Smooth muscle cell of the brain vasculature (primary cell): ENCODE results near the gene STXBP3.
"Not testable (repeated sequence)": the region's sequence is repeated elsewhere in the genome, so short reads cannot be mapped to it uniquely, and the experiment has no call there.

Experiments used
- DNase-seq: peaks from one replicate; pipeline ENCODE4 v3.0.0-alpha.2; 2012; ENCODE audit warnings: low read depth, low spot score

The STXBP3 gene, protein sequence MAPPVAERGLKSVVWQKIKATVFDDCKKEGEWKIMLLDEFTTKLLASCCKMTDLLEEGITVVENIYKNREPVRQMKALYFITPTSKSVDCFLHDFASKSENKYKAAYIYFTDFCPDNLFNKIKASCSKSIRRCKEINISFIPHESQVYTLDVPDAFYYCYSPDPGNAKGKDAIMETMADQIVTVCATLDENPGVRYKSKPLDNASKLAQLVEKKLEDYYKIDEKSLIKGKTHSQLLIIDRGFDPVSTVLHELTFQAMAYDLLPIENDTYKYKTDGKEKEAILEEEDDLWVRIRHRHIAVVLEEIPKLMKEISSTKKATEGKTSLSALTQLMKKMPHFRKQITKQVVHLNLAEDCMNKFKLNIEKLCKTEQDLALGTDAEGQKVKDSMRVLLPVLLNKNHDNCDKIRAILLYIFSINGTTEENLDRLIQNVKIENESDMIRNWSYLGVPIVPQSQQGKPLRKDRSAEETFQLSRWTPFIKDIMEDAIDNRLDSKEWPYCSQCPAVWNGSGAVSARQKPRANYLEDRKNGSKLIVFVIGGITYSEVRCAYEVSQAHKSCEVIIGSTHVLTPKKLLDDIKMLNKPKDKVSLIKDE

DNA sequence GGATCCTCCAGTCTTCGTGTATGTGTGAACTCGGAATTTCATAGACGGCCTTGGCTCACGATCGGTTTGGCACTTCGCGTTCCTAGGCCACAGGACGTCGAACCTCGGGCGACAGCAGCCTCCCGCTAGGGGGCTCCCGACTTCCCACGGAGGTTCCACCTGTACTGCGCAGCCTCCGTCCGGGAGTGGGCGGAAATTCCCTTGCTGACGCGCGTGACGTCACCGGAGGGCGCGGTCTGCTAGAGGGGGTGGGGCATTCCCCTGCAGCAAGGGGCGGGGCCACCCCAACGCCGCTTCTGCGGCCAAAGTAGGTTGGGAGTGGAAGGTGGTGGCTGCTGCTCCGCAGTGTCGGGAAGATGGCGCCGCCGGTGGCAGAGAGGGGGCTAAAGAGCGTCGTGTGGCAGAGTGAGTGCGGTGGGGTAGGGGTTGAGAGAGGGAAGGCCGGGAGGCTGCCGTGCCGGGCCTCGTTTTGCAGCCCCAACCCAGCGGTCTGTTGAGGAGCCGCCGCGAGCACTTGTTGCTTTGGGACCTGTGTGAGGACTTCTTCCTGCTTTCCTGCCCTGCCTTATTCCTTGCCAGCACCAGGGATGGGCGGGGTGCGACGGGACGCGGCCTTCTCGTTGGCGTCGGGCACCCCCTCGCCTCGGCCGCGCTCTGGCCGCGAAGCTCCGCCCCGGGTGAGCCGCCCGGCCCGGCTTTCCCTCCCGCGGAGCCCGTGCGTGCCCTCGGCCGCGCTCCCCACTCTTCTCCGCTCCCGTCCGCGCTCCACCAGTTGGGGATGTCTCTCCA is at the start of gene STXBP3:
TSS of gene STXBP3 (plus strand) at position 293 of the 789 bp plus-strand sequence. CDS start at position 357, 64 bp downstream.
- DNase-seq: peak; percentile 93

DNA sequence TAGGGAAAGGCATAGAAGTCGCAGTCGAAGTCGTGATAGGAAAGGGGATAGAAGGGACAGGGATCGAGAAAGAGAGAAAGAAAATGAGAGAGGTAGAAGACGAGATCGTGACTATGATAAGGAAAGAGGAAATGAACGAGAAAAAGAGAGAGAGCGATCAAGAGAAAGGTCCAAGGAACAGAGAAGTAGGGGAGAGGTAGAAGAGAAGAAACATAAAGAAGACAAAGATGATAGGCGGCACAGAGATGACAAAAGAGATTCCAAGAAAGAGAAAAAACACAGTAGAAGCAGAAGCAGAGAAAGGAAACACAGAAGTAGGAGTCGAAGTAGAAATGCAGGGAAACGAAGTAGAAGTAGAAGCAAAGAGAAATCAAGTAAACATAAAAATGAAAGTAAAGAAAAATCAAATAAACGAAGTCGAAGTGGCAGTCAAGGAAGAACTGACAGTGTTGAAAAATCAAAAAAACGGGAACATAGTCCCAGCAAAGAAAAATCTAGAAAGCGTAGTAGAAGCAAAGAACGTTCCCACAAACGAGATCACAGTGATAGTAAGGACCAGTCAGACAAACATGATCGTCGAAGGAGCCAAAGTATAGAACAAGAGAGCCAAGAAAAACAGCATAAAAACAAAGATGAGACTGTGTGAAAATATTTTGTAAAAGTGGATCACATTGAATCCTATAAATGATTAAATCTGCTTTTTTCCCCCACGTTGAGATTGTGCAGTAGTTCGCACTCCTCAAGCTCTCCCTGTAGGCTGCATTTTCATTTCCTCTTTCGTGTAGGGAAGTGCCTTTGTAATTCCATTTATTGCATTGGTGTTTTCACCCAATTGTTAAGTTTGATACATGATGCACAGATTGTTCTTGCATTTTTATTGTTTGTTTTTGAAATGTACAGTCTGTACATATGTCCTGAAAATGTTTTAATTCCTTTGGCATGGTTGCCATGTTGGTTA is 46.8 kb upstream of the STXBP3 start:
- no peak for DNase-seq

DNA sequence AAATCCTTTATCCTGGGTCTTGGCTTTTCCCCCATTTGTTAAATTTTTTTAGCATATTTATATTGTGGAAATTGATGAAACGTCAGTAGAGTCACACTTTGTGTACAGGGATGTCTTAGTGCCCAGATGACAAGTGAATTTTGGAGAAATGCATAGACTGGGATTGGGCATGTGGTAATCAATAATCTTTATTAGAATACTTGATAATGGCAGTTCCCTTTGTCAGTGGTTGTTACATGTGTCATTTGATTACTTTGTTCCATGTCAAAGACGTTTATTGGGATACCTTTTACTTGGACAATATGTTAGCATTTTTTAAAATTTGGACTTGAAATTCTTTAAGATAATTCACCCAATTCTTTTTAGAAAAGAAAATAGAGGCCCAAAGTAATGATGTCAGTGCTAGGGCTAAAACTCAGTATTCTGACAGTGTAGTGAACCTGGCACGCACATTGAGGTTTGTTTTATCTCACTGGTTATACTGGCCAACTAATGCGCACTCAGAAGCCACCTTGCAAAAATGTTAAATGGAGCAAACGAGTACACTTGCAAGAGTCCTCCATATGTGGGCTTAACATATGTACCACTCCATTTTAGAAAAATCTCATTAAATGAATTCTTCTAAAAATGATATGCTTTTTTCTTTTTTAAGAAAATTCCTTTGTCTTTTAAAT is 45.2 kb upstream of the STXBP3 start:
- DNase-seq: no peak

DNA sequence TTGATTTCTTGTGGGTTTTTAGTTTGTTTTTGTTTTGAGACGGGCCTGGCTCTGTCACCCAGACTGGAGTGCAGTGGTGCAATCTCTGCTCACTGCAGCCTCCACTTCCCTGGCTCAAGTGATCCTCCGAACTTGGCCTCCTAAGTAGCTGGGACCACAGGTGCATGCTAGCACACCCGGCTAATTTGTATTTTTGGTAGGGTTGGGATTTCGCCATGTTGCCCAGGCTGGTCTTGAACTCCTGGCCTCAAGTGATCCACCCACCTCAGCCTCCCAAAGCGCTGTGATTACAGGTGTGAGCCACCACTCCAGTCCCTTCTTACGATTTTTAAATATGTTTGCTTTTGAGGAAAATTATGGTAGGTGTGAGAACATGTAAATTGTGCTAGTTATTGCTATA is 44.4 kb upstream of the STXBP3 start:
- DNase-seq: not testable (repeated sequence)

DNA sequence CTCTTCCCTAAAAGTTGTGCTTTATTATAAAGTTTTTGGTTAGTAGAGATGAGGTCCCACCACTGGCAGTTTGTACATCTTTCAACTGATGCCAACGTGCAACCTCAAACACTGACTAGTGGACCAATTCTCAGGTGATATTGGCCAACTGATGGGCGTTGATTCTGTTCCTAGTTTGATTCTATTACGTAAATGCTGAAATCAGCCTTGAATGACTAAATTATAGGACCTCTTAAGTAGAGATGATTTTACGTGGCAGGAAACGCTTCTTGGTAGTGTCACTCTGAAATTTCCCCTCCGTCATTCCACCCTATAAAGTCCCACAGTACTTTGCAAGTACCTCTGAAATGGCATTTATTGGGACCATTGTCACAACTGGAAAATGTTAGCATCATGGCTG is 42.5 kb upstream of the STXBP3 start:
- DNase-seq: no peak

DNA sequence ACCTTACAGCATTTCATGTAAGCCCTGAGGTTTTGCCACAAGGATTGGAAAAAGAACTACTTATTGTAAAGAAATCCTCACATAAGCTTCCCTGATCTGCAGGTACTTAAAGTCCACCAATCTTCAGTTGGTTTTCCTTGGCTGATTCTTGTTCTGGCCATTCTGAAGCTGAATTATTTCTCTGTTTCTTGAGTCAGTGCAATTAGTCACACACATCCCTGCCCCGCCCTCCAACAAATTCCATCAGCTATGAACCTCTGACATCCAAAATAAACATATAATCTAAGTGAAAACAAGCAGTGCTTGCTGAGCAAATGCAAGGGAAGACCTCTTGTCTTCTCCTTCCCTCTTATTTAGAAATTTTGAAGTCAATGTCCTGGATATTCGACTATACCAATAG is 42.0 kb upstream of the STXBP3 start:
- no peak for DNase-seq

DNA sequence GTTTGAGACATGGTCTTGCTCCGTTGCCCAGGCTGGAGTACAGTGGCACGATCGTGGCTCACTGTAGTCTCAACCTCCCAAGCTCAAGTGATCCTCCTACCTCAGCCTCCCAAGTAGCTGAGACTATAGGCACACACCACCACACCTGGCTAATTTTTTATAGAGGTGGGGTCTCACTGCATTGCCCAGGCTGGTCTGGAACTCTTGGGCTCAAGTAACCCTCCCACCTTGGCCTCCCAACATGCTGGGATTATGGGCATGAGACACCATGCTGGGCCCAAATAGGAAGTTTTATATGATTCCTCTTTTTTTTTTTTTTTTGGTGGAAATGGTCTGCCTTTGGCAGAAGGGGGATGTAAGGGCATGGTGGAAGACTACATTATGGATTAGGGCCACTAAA is 39.8 kb upstream of the STXBP3 start:
- no peak for DNase-seq

DNA sequence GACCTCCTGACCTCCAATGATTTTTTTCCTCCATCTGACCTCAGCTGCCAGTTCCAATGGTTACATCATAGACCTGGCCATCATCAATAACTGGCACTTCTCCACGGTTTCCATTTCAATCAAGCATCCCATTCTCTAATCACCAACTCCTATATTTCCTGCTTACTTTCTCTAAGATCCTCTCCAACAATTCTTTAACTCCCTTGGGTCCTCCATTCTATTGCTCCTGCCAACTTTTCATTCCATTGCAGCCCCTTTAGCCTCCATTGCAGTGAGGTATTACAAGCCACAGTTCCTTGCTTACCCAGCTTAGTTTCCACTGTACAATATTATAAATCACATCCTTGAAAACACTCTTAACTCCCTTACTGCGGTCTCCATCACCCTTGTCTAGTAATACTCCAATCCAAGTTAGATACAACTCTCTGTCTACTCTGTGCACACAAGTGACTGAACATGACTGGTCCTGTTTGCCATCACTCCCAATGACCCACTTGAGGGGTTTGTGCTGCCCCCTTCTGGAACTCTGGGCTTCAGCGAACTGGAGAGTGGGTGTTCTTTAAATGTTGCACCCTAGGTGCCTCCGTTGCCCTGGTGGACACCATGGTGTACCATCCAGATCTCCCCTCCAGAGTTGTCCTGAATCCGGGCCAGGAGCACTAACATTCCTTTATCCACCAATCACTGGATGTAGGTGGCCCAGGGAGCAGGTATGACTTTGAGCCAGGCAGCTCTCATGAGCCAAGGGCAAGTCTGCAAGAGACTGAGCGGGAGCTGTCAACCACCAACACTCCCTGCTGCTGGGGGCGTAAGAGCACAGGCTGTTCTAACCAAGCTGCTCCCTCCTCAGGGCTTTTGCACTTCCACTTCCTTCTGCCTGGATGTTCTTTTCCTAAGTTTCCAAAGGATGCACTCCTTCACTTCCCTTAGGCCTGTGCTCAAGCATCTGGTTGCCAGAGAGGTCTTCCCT is 37.5 kb upstream of the STXBP3 start:
- DNase-seq: no peak

DNA sequence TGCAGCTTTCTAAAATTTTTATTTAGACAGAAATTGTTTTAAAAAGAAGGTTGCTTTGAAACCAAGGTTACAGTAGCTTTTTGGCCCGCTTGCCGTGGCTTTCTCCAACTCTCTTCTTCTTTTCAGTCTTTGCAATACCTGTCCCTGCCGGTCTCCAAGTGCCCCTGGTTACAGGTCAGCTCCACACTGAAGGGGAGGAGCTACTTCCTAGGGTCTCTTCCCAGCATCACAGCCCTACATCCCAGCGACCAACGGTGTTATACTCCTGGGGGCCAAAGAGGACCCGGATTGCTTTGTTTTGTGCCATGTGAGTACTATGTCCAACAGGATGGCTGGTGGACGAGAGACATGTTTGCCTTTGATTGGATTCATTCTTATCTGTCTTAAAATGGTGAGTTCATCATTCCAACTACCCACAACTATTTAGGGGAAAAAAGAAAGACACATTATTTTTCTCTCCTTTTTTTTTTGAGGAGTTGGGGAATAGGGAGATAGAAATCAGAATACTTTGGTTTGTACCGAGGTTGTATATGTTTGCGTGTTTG is 33.8 kb upstream of the STXBP3 start, which contains the start of gene FNDC7:
TSS of gene FNDC7 (plus strand) at position 303 of the 545 bp plus-strand sequence. CDS start at position 329, 26 bp downstream.
- no peak for DNase-seq

DNA sequence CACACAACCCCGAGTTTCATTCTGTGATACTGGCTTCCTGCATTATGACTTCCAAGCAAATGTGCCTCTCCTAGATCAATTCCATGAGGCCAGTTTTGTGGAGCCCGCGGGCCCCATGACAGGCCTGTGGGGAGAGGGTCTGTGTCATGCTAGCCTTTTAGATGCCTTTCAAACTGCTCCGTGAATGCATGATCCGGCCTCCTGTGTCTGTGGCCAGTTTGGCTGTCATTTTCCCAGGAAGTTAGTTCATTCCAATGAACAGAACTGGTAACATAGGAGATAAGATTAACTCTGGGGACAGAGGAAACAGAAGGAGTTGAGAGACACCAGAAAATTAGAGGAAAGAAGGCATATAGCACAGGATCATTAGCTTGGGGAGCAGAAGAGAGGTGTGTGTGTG is 30.5 kb upstream of the STXBP3 start:
- DNase-seq: no peak

DNA sequence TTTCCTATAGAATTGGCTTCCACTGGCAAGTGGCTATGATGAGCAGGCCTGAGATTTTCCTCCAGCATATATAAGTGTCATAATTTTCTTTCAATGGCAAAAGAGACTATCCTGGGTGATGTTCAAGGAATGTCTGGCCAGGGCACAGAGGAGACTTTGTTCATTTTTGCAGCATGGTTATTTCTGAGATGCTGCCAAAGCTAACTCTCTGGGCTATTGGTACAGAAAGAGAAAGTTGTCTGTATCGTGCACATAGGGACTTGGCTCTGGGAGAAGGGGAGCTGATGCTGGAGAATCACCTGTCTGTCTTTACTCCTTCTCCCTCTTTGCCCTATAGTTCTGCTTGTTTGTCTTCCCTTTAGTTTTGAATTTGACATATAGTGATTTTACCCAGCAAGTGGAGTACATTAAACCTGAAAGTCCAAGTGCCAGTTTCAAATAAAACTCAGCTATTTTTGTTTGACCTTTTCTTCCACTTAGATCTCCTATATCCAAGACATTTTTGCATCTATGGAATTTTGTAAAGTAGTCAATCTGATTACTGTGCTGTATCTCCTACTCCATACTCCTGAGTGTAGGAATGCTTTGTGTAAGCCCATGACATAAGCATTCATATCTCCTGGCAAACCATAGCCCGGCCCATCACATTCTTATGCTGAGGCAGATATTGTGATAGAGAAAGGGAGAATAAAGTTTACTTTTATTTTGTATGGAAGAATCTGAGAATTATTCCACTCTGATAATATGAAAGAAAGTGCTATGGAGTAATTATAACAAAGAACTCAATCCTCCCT is 29.8 kb upstream of the STXBP3 start:
- no peak for DNase-seq

DNA sequence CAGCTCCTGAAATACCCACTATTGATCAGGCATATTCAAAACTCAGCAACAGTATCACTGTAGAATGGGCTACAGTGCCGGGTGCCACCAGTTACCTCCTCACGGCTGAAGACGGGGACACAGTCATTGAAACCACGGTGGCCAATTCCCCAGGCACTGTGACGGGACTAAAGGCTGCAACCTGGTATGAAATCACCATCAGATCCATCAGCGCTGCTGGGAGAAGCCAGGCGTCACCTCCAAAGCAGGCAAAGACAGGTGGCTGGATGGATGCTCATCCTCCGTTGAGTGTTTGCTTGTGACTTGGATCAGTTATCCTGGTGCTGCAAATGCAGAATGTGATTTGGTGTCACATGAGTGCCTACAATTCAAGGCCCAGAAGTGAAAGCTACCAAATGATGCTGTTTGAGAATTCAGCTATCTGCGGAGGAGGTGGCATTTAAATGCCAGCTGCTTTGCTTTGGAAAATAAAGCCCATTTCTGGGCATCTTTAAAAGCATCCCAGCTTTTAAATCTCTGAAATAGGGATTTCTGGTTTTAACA is 28.6 kb upstream of the STXBP3 start:
- no peak for DNase-seq

DNA sequence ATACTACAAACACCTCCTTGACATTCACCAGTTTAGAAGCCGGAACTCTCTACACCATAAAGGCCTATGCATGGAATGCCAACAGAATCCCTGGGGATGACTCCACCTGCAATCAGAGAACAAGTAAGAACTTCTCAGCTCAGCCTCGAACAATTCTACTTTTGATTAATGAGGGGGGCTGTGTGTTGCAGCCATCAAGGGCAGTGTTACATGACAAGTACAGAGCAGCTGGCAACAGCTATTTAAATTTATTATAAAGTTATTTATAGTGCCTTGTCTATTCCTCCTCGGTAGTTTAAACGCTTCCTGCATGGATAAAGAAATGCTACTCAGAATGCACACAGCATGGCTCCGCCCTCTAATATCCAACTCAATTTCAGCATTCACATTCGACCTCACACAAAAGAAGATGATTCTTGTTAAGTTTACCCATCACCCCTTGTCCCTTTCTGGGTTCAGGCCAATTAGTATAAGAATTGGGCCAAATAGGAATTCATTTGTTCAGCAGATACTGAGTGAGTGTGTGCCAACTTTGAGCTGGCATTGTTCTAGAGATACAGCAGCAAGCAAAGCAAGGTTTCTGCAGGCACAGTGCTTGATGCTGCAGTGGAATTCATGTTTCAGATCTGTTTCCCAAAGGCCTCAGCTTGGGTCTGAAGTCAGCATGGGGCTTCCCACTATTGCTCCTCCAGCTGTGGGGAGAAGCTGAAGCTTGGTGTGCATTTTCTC is 27.4 kb upstream of the STXBP3 start:
- no peak for DNase-seq

DNA sequence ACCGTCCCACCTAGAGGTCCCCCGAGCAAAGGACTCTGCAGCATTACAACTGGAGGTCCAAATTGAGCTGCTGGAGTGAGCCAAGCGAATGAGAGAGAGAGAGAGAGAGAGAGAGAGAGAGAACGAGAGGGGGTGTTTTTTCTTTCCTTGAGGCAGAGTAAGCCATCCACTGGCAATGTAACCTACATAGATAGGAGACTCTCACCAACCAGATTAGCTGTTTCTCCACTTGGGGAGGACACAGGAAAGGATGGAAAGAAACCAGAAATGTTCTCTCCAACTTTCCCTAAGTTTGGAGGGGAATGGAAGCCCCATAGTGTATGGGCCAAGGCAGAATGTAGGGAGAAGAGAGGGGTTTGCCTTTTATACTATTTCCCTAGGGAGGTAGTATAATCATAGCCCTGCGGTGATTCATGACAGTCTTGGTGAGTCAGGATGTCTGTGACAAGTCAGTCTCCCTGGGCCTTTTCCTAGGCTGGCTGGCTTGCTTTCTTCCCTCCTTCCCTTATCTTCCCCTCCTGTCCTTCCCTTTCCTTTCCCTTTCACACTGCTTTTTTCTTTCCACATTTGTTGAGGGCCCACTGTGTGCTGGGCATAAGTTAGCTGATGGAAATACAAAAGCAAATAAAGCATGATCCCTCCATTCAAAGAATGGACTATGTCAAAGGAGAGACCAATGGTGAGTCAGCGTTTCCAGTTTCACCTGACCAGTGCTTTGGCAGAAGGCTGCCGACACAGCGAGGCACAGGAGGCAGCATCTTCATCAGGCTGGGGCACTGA is 26.6 kb upstream of the STXBP3 start:
- DNase-seq: peak; percentile 26

DNA sequence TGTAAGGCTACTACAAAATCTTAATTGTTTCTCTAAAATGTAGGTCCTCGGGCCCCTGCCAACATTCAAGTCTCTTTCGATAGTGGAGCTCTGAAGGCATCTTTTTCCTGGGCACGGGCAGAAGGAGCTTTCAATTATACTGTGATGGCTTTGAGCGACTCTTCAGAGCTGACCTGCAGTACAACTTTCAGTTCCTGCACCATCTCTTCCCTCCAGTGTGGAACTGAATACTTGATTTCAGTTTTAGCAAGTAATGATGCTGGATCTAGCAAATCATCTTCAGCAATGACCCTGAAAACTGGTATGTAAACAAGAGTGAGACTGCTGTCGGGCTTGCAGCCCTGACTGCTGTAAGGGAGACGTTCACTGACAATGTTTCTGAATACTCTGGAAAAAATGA is 24.2 kb upstream of the STXBP3 start:
- no peak for DNase-seq

DNA sequence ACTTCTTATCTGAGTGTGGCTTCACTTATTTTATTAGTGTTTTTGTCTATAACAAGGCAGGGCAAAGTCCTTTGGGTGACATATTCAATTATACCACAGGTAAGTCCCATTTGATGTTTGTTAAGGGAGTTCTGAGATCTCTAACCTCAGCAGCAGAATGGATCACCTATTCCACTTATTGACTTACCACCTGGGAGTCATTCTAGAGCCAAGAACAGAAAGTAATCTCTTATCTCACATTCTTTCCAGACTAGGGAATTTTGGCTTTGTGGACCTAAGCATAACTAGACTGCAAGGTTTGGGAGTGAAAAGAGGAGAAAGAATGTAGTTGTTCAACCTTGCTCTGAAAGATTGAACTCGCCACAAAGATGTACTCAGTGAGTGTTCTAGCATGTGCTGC is 20.6 kb upstream of the STXBP3 start:
- DNase-seq: no peak
